PC-3 (cell line): ENCODE measurements around the gene CYP19A1.

Experiments
- CTCF ChIP-seq: fragments of 300-600 bp; sonication (generic); conservative IDR thresholded peaks from 2 replicates; pipeline ENCODE4 v1.5.1; 2017; ENCODE audit warnings: antibody characterized with exemption, low read depth, mild to moderate bottlenecking, low read length
- EZH2 ChIP-seq: fragments of 300-600 bp; sonication (generic); IDR thresholded peaks from one replicate; pipeline ENCODE4 v1.6.1; 2017; ENCODE audit warnings: antibody characterized with exemption, mild to moderate bottlenecking, low read length; ENCODE audit not compliant: unreplicated experiment

DNA sequence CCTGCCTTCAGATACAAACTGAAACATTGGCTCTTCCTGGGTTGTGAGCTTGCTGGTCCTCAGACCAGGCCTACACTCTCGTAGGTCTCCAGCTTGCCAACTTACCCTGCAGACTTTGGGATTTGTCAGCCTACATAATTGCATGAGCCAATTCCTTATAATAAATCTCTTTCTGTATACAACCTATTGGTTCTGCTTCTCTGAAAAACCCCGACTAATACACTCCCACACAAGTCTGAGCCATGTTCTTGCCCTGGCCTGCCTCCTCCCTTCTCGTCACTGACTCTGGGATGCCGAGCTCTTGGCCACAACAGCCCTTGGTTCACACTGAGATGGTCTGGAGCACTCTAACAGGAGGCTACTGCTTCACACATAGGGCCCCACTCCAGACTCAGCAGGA is 9.5 kb downstream of the CYP19A1 start:
- no peak for TF ChIP-seq CTCF
- no peak for TF ChIP-seq EZH2
